Transverse colon (tissue), 4 donors: Measurements from ENCODE around the gene WNK4. TPM values are rescaled to one million over a fixed set of nuclear protein-coding genes. Genes with fewer than 3 reads are reported as not detected.

Experiments
- DNase-seq: peaks from one replicate; pipeline ENCODE4 v3.0.0-alpha.2; 2019
- H3K27ac ChIP-seq, 4 donors: fragments of 200-600 bp; sonication (generic); 2 replicates each; pipeline ENCODE4 v1.5.1; 2016 to 2018; ENCODE audit warnings: inconsistent platforms in 4 of 4
- H3K27me3 ChIP-seq: fragments of 200-600 bp; sonication (generic); 2 replicates; pipeline ENCODE4 v1.5.1; 2017; ENCODE audit warnings: inconsistent platforms
- H3K36me3 ChIP-seq, 4 donors: fragments of 200-600 bp; sonication (generic); 2 replicates each; pipeline ENCODE4 v1.5.1; 2017 to 2019; ENCODE audit warnings: inconsistent platforms in 4 of 4
- H3K4me1 ChIP-seq, 4 donors: fragments of 200-600 bp; sonication (generic); 2 replicates each; pipeline ENCODE4 v1.5.1; 2017 to 2020; ENCODE audit warnings: inconsistent platforms in 4 of 4
- H3K4me3 ChIP-seq, 4 donors: fragments of 200-600 bp; sonication (generic); 1 replicate in 1 of 4; 2 replicates in 3 of 4; pipeline versions ENCODE4 v1.5.1 to v1.6.1; 2017 to 2019; ENCODE audit warnings: inconsistent platforms in 4 of 4
- H3K9me3 ChIP-seq, 2 donors: fragments of 200-600 bp; sonication (generic); 2 replicates each; pipeline ENCODE4 v1.5.1; 2017 to 2019; ENCODE audit warnings: inconsistent platforms in 2 of 2
- CTCF ChIP-seq, 5 experiments: fragments of 200-600 bp in 3 of 5; fragments of 450-650 bp in 2 of 5; sonication (generic) in 3 of 5; IDR thresholded peaks; 1 replicate in 2 of 5; 2 replicates in 3 of 5; pipeline ENCODE4 v1.5.1; 2016 to 2017; ENCODE audit warnings: antibody characterized with exemption in 5 of 5, inconsistent platforms in 3 of 5, mild to moderate bottlenecking in 2 of 5, moderate library complexity in 1 of 5
- EP300 ChIP-seq: sonication (generic); formaldehyde crosslinking; IDR thresholded peaks from one replicate; pipeline ENCODE4 v1.6.1; 2017; ENCODE audit warnings: antibody characterized with exemption, low read depth
- POLR2A ChIP-seq: fragments of 450-650 bp; IDR thresholded peaks from one replicate; pipeline ENCODE4 v1.6.1; 2016; ENCODE audit warnings: antibody characterized with exemption, mild to moderate bottlenecking, moderate library complexity
- POLR2AphosphoS5 ChIP-seq, 3 donors: sonication (generic); formaldehyde crosslinking; IDR thresholded peaks; one replicate each; pipeline ENCODE4 v1.6.1; 2016; ENCODE audit warnings: antibody characterized with exemption in 3 of 3
- WGBS, 2 donors: methylation state at CpG; one replicate each; pipeline ENCODE4 v1.1.5; 2018; ENCODE audit warnings: low coverage in 1 of 2; 5-methylcytosine and 5-hydroxymethylcytosine counted together
- in situ Hi-C, 4 donors: fragments of 200-750 bp; cut with MboI; loops; one replicate each; pipeline versions ENCODE4 v1.15.0 to v1.15.1; 2017; ENCODE audit warnings: low sequenced_read_pairs in 3 of 4, low pct_ligation_motif_present in 1 of 4, low pct_unique_long_range_greater_than_20kb in 1 of 4
- intact Hi-C: fragments of 100-400 bp; cut with DNase I; formaldehyde crosslinking; loops from one replicate; pipeline ENCODE4 v1.15.1; 2023; ENCODE audit warnings: low total_unique reads
- total RNA-seq, 4 donors: library from RNA; depleted of rRNA; stranded (reverse); fragments of >200 nt; gene quantifications; one replicate each; pipeline ENCODE4 v1.1.0, GENCODE V29; 2016

Gene WNK4
- total RNA-seq, 4 donors from 2014 or later: 17.9 to 87.6 (median 40.9) TPM

- intact Hi-C loops (no loop called here), in situ Hi-C loops (no loop called here)
- H3K36me3 ChIP-seq: no peaks in the 10 kb centered on the region
- H3K4me1 ChIP-seq: peaks cover 3 to 9% (median 6%) of the 10 kb centered on the region in 4 donors
- H3K9me3 ChIP-seq: no peaks in the 10 kb centered on the region
- 69 to 75% methylated on average over 7 to 11 of the region's 11 CpGs for WGBS, 2 donors
- DNase-seq: no peak
- no peaks in the 10 kb centered on the region for H3K27me3 ChIP-seq
- H3K4me3 ChIP-seq: no peak overlapping the region
- H3K27ac ChIP-seq: peak overlapping the region; percentile 6 to 62 (median 34)
- TF ChIP-seq CTCF (IDR thresholded peaks at IDR 0.05): no peak
These were observed 31.3 kb upstream of the WNK4 start for GRCh38 chr17:42748908-42749798.

GRCh38 chr17:42750739-42751344 lies 29.6 kb upstream of the WNK4 start:
- intact Hi-C loops (no loop called here), in situ Hi-C loops (no loop called here)
- 33 to 55% methylated on average over 3 of the region's 3 CpGs for WGBS, 2 donors
- H3K36me3 ChIP-seq: no peaks in the 10 kb centered on the region
- no peak for DNase-seq
- no peak overlapping the region for H3K4me3 ChIP-seq
- TF ChIP-seq POLR2A (no peak), CTCF (IDR thresholded peaks at IDR 0.05) (no peak), EP300 (no peak), POLR2AphosphoS5 (IDR thresholded peaks at IDR 0.05) (no peak)
- peaks cover 0 to 3% (median 2%) of the 10 kb centered on the region in 4 donors for H3K4me1 ChIP-seq
- H3K27ac ChIP-seq: peak overlapping the region in 1 of 4 donors; percentile 33
- H3K9me3 ChIP-seq: no peaks in the 10 kb centered on the region
- no peaks in the 10 kb centered on the region for H3K27me3 ChIP-seq

- H3K4me1 ChIP-seq: peaks cover 0 to 3% (median 2%) of the 10 kb centered on the region in 4 donors
- 49 to 71% methylated on average over 4 to 7 of the region's 7 CpGs for WGBS, 2 donors
- H3K4me3 ChIP-seq: no peak overlapping the region
- no peak overlapping the region for H3K27ac ChIP-seq
- no peaks in the 10 kb centered on the region for H3K9me3 ChIP-seq
- in situ Hi-C loops: no loop called here
- H3K36me3 ChIP-seq: no peaks in the 10 kb centered on the region
- intact Hi-C loops: no loop called here
- H3K27me3 ChIP-seq: no peaks in the 10 kb centered on the region
- DNase-seq: no peak
- TF ChIP-seq POLR2AphosphoS5 (IDR thresholded peaks at IDR 0.05): no peak
- no peak for TF ChIP-seq EP300
- no peak for TF ChIP-seq CTCF (IDR thresholded peaks at IDR 0.05)
- TF ChIP-seq POLR2A: no peak
These were observed 28.8 kb upstream of the WNK4 start for GRCh38 chr17:42751628-42752027.

GRCh38 chr17:42754782-42755181 lies 25.6 kb upstream of the WNK4 start:
- Histone ChIP-seq H3K27ac (no peak overlapping the region), H3K9me3 (no peaks in the 10 kb centered on the region), H3K27me3 (peaks cover 3% of the 10 kb centered on the region), H3K4me3 (no peak overlapping the region), H3K36me3 (no peaks in the 10 kb centered on the region), H3K4me1 (peaks cover 0 to 5% (median 2%) of the 10 kb centered on the region in 4 donors)
- TF ChIP-seq POLR2A (no peak), CTCF (IDR thresholded peaks at IDR 0.05) (no peak), EP300 (no peak), POLR2AphosphoS5 (IDR thresholded peaks at IDR 0.05) (no peak)
- intact Hi-C loops (no loop called here), in situ Hi-C loops (no loop called here)
- 76% methylated on average over 3 of the region's 3 CpGs; no CpG with 5 or more reads in 1 of the 2 donors for WGBS, 2 donors
- no peak for DNase-seq
